Measurements from ENCODE around the gene LPGAT1.
A peak's percentile ranks its signal among the peaks of the same experiment; 100 is the strongest.
"Not testable (repeated sequence)": the region's sequence is repeated elsewhere in the genome, so short reads cannot be mapped to it uniquely, and the experiment has no call there.

The LPGAT1 gene

GRCh38 chr1:211731456-211732292, 98.9 kb downstream of the LPGAT1 start:
- no peak for DNase-seq

DNA sequence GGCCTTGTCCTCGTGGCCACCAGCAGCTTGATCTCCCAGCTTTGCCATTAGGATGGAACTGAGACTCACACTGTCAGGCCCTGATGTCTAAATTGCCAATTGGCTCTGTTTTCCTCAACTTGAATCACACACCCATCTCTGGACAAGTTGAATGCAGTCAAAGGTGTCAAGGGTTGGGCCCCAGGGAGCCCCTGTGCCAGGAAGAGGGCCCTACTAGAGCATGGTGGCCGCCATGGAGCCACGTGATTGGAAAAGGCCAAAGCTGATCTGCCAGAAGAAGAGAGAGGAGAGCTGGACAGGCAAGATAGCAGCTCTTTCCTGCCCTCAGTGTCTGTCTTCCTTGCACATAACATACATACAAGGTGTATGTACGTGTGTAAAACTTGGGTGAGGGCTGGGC, 100.2 kb downstream of the LPGAT1 start:
- no peak for DNase-seq

DNA sequence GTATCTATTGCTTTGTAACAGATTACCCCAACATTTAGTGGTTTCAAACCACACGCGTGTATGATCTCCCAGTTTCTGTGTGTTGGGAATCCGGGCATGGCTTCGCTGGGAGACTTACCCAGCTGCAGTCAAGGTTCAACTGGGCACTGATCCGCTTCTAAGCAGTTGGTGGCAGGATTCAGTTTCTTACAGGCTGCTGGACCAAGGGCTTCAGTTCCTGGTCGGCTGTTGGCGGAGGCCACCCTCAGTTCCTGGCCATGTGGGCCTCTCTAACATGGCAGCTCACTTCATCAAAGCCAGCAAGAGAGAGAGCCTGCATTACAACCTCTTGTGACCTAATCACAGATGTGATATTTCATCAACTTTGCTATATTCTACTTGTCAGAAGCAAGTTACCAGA, 101.3 kb downstream of the LPGAT1 start:
- no peak for DNase-seq

DNA sequence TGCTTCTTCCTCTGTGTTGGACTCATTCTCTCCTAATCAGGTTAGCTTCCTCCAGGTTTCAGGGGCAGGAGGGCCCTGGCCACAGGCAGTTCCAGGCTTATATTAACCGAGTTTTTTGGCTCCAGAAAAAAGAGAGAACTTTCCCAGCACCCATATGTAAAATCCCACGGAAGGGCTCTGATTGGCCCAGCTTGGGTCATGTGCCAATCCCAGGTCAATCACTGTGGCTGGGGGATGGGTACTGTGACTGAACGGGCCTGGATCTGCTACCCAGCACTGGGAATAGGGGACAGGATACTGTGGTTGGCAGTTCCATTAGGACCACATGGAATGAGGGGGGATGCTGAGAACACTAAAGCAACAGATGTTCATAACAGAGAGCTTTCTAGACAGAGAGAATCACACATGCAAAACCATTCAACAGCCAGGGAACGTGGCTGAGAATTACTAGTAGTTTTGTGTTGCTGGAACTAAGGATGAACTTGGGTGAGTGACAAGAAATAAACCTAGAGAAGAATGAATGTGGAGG, 104.0 kb downstream of the LPGAT1 start:
- no peak for DNase-seq

- no peak for DNase-seq
Observed at GRCh38 chr1:211724687-211725196, 105.8 kb downstream of the LPGAT1 start.

- DNase-seq, result no peak
Observed at GRCh38 chr1:211723273-211723672, 107.3 kb downstream of the LPGAT1 start.

DNA sequence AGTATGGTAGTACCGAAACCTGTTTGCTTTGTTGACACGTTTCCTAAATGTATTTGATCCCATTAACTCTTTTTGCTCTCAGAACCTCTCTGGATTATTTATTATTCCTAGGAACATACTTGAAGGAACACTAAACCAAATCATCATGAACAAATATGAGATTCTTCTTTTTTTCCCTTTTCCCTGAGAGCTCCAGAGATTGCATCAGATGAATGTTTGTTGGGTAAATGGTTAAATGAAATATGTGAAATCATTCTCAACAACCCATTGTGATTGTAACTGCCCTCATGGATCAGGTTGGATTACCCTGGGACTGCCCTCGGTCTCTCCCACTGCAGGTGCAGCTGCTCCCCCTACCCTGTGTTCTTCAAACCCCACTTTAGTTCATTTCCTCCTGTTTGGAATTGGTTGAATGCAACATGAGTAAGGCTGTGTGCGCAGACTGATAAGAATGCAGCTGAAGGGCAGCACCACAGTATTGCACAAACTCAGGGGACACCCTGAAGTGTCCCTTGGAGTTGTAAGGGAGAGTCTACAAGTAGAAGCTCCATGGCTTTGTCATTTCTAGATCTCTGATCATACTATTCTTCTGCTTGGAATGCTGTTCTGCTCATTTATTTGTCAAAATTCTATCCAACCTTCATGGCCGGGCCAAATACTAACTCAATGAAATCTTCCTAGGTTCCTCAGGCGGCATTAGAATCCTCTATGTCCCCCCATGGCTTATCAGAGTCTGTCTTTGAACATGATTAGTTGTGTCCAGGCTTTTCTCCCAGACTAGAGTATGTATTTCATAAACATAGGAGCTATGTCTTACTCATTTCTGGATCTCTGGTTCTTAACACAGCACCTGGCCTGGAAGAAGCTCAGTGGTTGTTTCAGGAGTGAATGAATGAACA, 108.0 kb downstream of the LPGAT1 start:
- DNase-seq, result no peak

GRCh38 chr1:211716555-211716954, 114.0 kb downstream of the LPGAT1 start:
- not testable (repeated sequence) for DNase-seq

DNA sequence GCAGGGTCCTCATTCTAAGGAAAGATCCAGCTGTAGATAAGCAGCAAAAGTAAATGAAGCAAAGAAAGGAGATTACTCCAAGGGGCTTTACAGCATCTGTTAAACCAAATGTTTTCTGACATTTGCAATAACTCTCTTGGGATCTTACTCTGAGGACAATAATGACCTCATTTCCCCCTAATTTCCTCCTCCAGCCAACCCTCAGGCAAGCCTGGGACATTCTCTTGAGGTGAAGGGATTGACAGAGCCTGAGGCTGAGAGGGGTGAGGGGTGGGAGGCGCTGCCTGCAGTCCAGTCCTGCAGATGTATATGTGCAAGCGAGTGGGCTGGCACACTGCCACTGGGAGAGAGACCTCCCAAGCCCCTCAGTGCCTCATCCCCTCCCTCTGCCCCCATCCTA, 114.6 kb downstream of the LPGAT1 start:
- no peak for DNase-seq

GRCh38 chr1:211714154-211714553, 116.4 kb downstream of the LPGAT1 start:
- DNase-seq, result no peak

DNA sequence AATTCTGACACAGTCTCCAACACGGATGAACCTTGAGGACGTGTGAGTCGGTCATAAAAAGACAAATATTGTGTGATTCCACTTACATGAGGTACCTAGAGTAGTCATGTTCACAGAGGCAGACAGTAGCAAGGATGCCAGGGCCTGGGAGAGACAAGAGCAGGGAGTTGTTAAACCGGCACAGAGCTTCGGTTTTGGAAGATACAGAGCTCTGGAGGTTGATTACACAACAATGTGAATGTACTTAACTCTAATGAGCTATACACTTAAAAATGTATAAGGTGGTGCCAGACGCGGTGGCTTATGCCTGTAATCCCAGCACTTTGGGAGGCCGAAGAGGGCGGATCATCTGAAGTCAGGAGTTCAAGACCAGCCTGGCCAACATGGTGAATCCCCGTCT, 117.3 kb downstream of the LPGAT1 start:
- no peak for DNase-seq

- DNase-seq, result no peak
Observed at GRCh38 chr1:211711315-211711705, 119.3 kb downstream of the LPGAT1 start.

- DNase-seq, result no peak
Observed at GRCh38 chr1:211710566-211711314, 119.8 kb downstream of the LPGAT1 start.

DNA sequence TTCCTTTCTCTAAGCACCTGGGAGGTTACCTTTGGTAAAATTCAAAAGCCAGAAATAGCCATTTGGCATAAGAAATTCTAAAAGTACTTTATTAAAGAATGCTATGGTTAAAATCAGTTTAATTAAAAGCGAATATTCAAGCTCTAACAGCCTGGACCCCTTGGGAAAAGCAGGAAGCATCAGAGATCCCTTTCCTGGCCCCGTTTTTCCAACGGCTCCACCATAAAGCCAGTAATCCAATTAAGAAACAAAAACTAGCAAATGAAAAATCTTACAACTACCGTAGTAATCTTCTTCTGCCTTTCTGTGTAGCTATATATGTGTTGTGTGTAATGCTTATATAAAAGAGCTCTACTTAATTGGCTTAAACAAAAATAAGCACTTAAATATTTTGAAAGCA, 121.6 kb downstream of the LPGAT1 start:
- DNase-seq, result no peak

GRCh38 chr1:211708006-211708405, 122.6 kb downstream of the LPGAT1 start:
- no peak for DNase-seq

DNA sequence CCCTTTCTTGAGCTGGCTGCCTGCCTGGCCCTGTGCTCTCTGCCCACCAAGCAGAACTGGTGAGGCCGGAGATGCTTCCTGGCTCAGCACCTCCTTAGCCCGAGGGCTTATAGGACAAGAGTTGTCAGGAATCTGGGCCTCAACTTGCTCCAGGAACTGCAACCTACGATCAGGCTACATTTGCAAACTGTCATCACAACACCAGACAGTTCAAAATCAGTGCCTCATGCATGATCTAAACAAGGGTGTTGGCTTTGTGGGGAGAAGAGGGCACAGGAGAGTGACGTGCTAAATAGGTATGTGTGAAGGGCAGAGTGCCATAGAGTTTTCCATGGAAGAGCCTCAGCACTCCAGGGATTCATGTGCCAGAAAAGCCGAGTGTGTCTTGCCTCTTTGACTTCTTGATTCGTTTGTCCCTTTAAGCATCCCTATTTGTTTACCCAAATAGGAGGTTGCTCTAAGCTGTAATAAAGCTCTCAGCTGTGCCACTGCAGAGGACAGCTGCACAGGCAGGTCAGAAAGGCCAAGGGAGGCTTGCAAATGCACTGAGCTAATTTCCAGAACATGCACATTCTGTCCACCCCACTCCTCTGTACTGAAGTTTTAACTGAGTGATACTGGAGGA, 125.0 kb downstream of the LPGAT1 start:
- DNase-seq, result no peak

GRCh38 chr1:211704543-211704942, 126.0 kb downstream of the LPGAT1 start:
- DNase-seq, result no peak

DNA sequence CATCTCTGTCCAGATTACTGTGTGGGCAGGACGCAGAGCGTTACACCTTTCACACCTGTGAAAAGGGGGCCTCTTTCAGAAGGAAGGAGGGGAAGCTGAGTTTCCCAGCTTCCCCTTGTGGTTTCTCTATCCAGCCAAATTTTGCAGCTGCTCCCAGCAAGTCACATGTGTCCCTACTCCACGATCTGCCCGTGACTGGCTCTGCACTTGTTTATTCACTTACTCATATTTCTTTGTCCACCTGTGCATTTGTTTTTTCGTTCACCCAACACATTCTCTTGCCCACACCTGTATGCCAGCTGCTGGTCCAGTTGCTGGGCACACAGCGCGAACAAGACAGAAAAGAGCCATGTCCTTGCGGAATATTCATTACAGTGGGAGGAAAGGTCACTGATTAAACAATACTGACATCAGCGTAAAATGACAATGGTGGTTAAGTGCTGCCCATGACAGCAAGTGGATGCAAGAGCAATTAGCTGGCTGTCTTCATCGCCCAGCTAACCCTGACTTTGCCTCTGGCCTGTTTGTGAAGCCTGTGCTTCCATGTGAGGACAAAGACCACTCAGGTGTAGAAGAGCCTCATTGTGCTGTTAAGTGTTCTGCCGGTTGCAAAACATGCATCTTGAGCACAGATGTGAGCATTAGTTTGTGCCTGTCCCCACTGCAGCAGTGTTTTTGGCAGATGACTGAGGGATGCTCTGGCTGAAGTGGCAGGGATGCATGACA, 126.6 kb downstream of the LPGAT1 start:
- peak; percentile 55 for DNase-seq

DNA sequence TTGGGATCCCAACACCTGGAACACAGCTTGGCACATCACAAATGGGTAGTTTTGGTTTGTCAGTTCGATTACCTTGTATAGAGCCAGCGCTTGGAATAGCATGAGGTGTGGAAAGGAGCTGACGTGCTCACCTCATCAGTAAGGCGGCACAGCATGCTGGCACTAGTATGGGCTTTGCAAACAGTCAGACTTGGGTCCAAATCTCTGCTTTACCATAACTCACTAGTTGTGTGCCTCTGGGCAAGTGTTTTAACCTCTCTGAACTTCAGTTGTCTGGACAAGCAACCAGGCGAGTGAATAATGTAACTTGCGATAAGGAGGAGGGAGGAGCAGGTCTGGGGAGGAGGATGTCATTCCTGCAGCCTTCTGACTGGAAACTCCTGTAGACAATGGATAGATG, 128.8 kb downstream of the LPGAT1 start:
- DNase-seq, result no peak

DNA sequence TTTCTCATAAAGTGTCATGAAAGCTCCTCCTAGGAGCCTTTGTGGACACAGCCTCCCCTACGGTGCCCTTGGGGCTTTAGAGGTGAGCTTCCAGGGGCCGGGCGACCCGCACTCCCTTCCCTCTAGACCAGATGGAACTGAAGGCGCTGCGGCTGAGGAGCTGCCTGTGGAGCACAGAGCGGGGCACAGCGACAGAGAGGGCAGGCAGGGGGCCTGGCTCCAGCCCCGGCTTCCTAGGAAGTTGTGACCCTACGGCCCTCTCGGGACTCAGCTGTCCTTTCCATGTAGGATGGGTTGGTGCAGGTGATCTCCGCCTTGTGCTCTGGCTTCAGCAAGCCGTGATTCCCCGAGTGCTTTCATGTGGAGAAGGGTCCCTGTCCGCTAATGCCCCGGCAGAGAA, 131.5 kb downstream of the LPGAT1 start:
- no peak for DNase-seq

DNA sequence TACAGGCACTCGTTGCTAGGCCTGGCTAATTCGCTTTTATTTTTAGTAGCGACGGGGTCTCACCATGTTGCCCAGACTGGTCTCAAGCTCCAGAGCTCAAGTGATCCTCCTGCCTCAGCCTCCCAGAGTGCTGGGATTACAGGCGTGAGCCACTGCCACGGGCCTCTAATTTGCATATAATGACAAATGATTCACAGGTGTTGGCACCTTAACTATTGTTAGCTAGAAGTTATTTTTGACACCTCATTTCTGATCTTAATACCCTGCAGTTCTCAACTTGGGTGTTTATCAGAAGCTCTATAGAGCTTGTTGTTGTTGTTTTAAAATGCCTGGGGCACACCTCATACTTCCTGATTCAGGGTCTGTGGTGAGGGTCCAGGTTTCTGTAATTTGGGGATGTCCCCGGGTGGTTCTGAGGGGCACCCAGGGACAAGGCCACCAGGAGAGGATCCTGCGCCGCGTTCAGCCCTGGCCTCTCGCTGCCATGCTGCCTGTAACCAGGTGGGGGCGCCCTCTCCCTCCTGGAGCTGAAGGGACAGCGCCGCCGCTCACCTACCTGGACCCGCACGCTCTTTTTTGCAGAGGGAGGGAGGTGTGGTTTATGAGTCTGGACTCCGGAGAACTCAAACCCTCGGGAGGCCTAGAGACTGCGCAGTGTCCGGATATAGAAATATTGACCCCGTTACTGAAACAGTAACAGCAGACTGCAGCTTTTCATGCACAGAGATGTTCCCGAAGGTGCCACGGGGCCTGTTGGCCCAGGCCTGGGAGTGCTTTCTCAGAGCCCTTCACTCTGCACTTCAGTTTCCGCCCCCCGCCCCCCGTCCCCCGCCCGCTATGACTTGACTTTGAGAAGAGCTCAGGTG, 132.2 kb downstream of the LPGAT1 start:
- peak; percentile 43 for DNase-seq
